AG04450 (cell line): ENCODE results near the gene TREH. TPM values are rescaled to one million over a fixed set of nuclear protein-coding genes. Genes with fewer than 3 reads are reported as not detected.

Source experiments
- CTCF ChIA-PET: fragments of 300-600, 350-600 bp; formaldehyde crosslinking; extraction: SDS; loops from one replicate; lab custom pipeline; 2022; ENCODE audit warnings: antibody characterized with exemption, inconsistent platforms; lab: Charles Lee
- POLR2A ChIA-PET: fragments of 350-600 bp; formaldehyde crosslinking; extraction: SDS; loops from one replicate; lab custom pipeline; 2021; ENCODE audit warnings: antibody characterized with exemption, inconsistent platforms; lab: Yijun Ruan, JAX
- DNase-seq: peaks from one replicate; pipeline ENCODE4 v3.0.0-alpha.2; 2011; ENCODE audit warnings: low read depth, low spot score
- H3K27ac ChIP-seq: one replicate; pipeline ENCODE4 v1.5.1; 2012; ENCODE audit warnings: low read depth, low read length, control low read depth
- H3K27me3 ChIP-seq: one replicate; pipeline ENCODE4 v1.6.0; 2012; ENCODE audit warnings: low read length; ENCODE audit not compliant: control insufficient read depth, insufficient read depth
- H3K4me3 ChIP-seq: 2 replicates; pipeline ENCODE4 v1.5.1; 2011; ENCODE audit warnings: mild to moderate bottlenecking, low read depth, low read length, control low read depth
- H3K9me3 ChIP-seq: 2 replicates; pipeline ENCODE4 v1.5.1; 2012; ENCODE audit warnings: low read length; ENCODE audit not compliant: control insufficient read depth, insufficient read depth
- polyA plus RNA-seq: library from polyadenylated mRNA; depleted of rRNA; stranded (reverse); fragments of >200 nt; gene quantifications from 2 replicates; pipeline ENCODE4 v1.2.3, GENCODE V29; 2011
- TF ChIP-seq, protein P1 (sequence below): IDR thresholded peaks from 2 replicates; pipeline ENCODE4 v1.5.1; 2011; ENCODE audit warnings: low read depth, low read length, control low read depth, inconsistent platforms

Gene TREH
- polyA plus RNA-seq, 1 experiment = not detected

DNA sequence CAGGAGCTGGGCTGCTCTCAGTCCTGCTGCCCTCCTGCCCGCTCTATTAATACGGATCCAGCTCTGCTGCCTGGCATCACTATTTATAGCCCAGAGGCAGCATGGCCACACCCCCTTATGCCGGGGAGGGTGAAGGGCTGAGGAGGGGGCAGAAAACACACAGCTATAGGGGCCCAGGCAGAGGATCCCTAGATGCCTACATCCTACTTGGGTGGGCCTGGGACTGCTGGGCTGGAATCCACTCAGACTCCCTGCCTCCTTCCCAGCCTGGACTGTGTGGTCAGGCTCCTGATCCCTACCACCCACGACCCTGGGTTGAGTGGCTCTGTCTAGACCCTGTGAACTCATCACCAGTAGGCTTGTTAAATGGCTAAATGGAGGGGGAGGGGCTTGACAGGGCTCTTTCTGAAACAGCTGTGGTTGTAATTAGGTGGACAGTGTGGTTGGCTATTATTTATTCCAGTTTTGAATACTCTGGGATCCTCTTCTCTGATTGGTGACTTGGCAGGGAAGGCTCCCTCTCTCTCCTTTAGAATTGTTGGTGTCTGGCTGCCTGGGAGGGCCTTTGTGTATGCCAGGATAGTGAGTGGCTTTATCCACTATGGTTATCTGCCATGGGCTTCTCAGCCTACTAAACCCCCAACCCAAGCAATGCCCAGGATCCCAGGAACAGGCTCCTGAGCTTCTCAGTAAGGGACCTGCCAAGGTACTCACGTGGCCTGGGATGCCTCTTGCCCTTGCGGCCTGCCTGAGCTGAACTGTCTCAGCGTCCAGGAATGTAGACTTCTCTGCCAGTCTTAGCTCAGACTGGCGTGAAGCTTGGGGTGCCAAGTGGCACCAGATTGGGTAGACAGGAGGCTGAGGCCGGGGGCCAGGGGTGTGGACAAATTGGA lies 56.8 kb downstream of the TREH start:
- TF ChIP-seq, protein P1, sequence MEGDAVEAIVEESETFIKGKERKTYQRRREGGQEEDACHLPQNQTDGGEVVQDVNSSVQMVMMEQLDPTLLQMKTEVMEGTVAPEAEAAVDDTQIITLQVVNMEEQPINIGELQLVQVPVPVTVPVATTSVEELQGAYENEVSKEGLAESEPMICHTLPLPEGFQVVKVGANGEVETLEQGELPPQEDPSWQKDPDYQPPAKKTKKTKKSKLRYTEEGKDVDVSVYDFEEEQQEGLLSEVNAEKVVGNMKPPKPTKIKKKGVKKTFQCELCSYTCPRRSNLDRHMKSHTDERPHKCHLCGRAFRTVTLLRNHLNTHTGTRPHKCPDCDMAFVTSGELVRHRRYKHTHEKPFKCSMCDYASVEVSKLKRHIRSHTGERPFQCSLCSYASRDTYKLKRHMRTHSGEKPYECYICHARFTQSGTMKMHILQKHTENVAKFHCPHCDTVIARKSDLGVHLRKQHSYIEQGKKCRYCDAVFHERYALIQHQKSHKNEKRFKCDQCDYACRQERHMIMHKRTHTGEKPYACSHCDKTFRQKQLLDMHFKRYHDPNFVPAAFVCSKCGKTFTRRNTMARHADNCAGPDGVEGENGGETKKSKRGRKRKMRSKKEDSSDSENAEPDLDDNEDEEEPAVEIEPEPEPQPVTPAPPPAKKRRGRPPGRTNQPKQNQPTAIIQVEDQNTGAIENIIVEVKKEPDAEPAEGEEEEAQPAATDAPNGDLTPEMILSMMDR = no peak
- DNase-seq = no peak
- Histone ChIP-seq H3K4me3 (peak overlapping the region; percentile 85), H3K27ac (peak overlapping the region; percentile 75), H3K9me3 (no peaks in the 10 kb centered on the region; the same call in 1 of the 2 replicates), H3K27me3 (no peaks in the 10 kb centered on the region)
- POLR2A ChIA-PET = interaction anchor here (0.6 to 7.8 kb wide), 8 partner anchors 12 to 50 kb away, joined by 3 to 140 read pairs (median 4); partner anchors contain the start of genes ARCN1 and PHLDB1
- CTCF ChIA-PET = interaction anchor here (0.6 kb wide), 1 partner anchor 464 kb away, joined by 10 read pairs; no protein-coding TSS in a partner anchor

DNA sequence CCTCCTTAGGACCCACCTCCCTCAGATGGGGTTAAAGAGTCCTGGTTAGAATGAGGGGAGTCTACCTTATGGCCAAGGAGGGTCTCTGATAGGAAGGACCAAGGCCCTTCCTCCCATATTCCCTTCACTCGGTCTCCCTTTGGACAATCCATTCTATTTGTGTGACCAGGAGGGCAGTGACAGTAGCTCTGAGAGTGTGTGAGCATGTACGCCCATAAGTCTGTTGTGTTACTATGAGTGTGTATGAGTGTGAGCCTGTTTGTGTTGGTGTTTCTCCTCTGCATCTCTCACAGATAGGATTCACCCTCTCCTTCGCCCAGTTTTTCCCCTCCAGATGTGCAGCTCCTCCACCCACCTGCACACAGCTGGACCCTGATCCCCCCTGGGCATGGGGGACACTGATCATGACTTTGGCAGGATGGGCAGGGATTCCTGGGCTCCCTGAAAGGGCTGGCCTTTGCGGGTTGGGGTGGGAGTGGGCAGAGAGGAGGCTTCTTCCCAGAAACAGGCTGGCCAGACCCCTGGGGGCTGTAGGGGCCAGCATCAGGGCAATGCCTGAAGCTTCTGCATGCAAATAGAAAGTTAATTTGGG lies 57.6 kb downstream of the TREH start:
- ChIA-PET POLR2A (interaction anchor here (0.5 to 7.8 kb wide), 7 partner anchors 12 to 83 kb away, joined by 3 to 140 read pairs (median 4); partner anchors contain the start of genes ARCN1 and PHLDB1), CTCF (no interaction called here)
- H3K4me3 ChIP-seq = peak overlapping the region; percentile 85
- peak overlapping the region; percentile 75 for H3K27ac ChIP-seq
- H3K9me3 ChIP-seq = no peaks in the 10 kb centered on the region; the same call in 1 of the 2 replicates
- TF ChIP-seq, protein P1 = no peak
- no peaks in the 10 kb centered on the region for H3K27me3 ChIP-seq
- DNase-seq = no peak

DNA sequence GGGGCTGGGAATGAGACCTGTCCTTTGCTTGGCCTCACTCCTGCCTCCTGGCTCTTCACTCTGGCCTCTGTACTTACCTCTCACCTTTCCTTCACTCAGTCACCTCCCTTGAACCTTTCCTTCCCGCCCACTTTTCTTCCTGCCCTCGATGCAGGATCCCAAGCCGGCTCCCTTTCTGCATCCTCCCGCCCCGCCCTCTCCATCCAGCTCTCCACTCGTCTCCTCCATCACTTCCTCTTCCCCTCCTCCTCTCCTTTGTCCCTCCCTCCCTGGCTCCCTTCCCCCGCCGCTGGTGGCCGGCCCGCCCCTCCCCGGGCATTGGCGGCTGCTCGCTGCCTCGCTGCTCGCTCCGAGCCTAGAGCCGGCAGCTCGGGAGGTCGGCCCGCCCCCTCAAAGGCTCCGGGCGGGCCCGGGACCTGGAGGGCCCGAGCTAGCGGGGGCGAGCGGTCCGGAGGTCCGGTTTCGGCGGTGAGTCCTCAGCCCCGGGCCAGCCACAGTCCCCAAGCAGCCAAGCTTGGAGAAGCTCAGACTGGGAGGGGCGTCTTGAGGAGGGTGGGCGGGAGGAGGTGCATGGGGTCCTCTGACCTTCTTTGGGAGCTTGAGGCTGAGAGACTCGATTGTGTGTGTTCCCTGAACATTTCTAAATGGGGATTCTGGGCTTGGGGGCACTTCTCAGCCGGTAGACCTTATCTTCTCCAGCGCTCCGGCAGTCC lies 58.2 kb downstream of the TREH start:
- CTCF ChIA-PET = interaction anchor here (0.6 kb wide), 1 partner anchor 478 kb away, joined by 6 read pairs; no protein-coding TSS in a partner anchor

DNA sequence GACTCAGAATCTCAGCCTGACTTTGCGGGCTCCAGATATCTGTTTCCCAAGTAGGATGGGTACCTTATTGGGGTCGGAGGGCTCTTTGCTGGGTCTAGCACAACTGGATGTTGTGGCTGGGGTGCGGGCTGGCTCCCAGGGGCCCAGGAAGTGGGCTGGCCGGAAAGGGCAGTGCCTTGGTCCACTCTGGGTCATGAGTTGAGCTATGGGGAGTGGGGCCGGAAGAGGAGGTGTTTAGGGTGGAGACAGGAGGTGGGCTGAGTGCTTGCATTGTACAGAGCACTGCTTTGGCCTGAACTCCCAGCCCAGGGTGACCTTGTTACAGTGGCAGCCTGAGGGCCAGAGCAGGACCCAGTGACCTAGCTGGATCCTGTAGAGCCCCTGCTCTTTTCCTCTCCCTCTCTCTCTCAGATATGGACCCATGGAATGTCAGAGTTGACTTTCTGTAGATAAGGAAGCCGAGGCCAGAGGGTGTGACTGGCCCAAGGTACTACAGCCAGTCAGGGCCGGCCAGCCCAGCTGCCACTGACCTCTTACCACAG lies 58.9 kb downstream of the TREH start:
- peak overlapping the region; percentile 86 for H3K27ac ChIP-seq
- H3K27me3 ChIP-seq = no peaks in the 10 kb centered on the region
- H3K9me3 ChIP-seq = no peaks in the 10 kb centered on the region; the same call in 1 of the 2 replicates
- peak overlapping the region; percentile 85 for H3K4me3 ChIP-seq
- TF ChIP-seq, protein P1 = no peak
- ChIA-PET POLR2A (interaction anchor here (0.7 to 7.8 kb wide), 3 partner anchors 14 to 26 kb away, joined by 3 to 140 read pairs (median 54); partner anchors contain the start of gene PHLDB1), CTCF (no interaction called here)
- DNase-seq = no peak

More for the DNA sequence above, 58.2 kb downstream of the TREH start:
- TF ChIP-seq, protein P1 = no peak
- Histone ChIP-seq H3K27me3 (no peaks in the 10 kb centered on the region), H3K27ac (peak overlapping the region; percentile 86), H3K9me3 (no peaks in the 10 kb centered on the region; the same call in 1 of the 2 replicates), H3K4me3 (peak overlapping the region; percentile 85)
- DNase-seq = no peak
- POLR2A ChIA-PET = interaction anchor here (0.5 to 7.8 kb wide), 8 partner anchors 13 to 82 kb away, joined by 3 to 140 read pairs (median 4); partner anchors contain the start of genes ARCN1 and PHLDB1
